IMR-90 (cell line): ENCODE data around the gene NRP1. TPM values are rescaled to one million over a fixed set of nuclear protein-coding genes. Genes with fewer than 3 reads are reported as not detected.
A peak's percentile ranks its signal among the peaks of the same experiment; 100 is the strongest.

Experiments used
- ATAC-seq: fragments of 200-7000 bp; cut with Tn5 transposase; 2 replicates; pipeline ENCODE4 v1.9.1; 2020; ENCODE audit warnings: low read depth, mild to moderate bottlenecking, moderate library complexity
- BruUV-seq: library from RNA; stranded (reverse); fragments of 400-500 nt; replicated peaks from 2 replicates; lab custom pipeline; 2021; lab: Mats Ljungman, UMichigan
- CTCF ChIA-PET: fragments of 300-600 bp; formaldehyde crosslinking; extraction: SDS; loops from one replicate; lab custom pipeline; 2021; ENCODE audit warnings: antibody characterized with exemption; lab: Yijun Ruan, JAX
- POLR2A ChIA-PET: fragments of 300-600 bp; sonication (Branson Sonifier 250); formaldehyde crosslinking; loops from one replicate; lab custom pipeline; 2022; ENCODE audit warnings: antibody characterized with exemption; ENCODE audit not compliant: unreplicated experiment; lab: Charles Lee
- DNase-seq: peaks from one replicate; pipeline ENCODE4 v3.0.0; 2013
- H2AFZ ChIP-seq: replicated peaks from 2 replicates; pipeline ENCODE3; 2013; ENCODE audit warnings: low read length, mild to moderate bottlenecking; ENCODE audit not compliant: poor library complexity
- H2AK5ac ChIP-seq: 2 replicates; pipeline ENCODE4 v1.6.1; 2013; ENCODE audit warnings: low read depth, low read length, inconsistent platforms
- H2AK9ac ChIP-seq: replicated peaks from 2 replicates; pipeline ENCODE3; 2013; ENCODE audit warnings: mild to moderate bottlenecking, low read depth, low read length, moderate library complexity; ENCODE audit not compliant: poor library complexity
- H2BK120ac ChIP-seq: 2 replicates; pipeline ENCODE4 v1.6.1; 2013; ENCODE audit warnings: low read depth, low read length, inconsistent platforms
- H2BK15ac ChIP-seq: 3 replicates; pipeline ENCODE4 v1.6.1; 2013; ENCODE audit warnings: low read depth, low read length, inconsistent platforms
- H2BK20ac ChIP-seq: 2 replicates; pipeline ENCODE4 v1.6.1; 2013; ENCODE audit warnings: low read depth, mild to moderate bottlenecking, inconsistent platforms, low read length, moderate library complexity
- H2BK5ac ChIP-seq: 2 replicates; pipeline ENCODE4 v1.6.1; 2013; ENCODE audit warnings: mild to moderate bottlenecking, low read depth, low read length, inconsistent platforms; ENCODE audit not compliant: poor library complexity, severe bottlenecking
- H3K14ac ChIP-seq: replicated peaks from 2 replicates; pipeline ENCODE4 v1.6.1; 2013; ENCODE audit warnings: low read depth, low read length, inconsistent platforms
- H3K18ac ChIP-seq: 2 replicates; pipeline ENCODE4 v1.6.1; 2013; ENCODE audit warnings: low read depth, low read length, control low read depth
- H3K23ac ChIP-seq: 2 replicates; pipeline ENCODE4 v1.6.1; 2013; ENCODE audit warnings: low read depth, low read length, inconsistent platforms
- H3K27ac ChIP-seq: 2 replicates; pipeline ENCODE4 v1.5.1; 2013; ENCODE audit warnings: mild to moderate bottlenecking, control low read depth, low read length; ENCODE audit not compliant: insufficient read depth
- H3K27me3 ChIP-seq: 2 replicates; pipeline ENCODE4 v1.6.1; 2013; ENCODE audit warnings: low read length; ENCODE audit not compliant: control insufficient read depth, insufficient read depth
- H3K36me3 ChIP-seq: 2 replicates; pipeline ENCODE4 v1.6.1; 2013; ENCODE audit warnings: low read length, mixed read lengths; ENCODE audit not compliant: control insufficient read depth, insufficient read depth
- H3K4ac ChIP-seq: 2 replicates; pipeline ENCODE4 v1.6.1; 2013; ENCODE audit warnings: low read depth, low read length, inconsistent platforms
- H3K4me1 ChIP-seq: 2 replicates; pipeline ENCODE4 v1.6.1; 2013; ENCODE audit warnings: low read length, mixed read lengths; ENCODE audit not compliant: control insufficient read depth, insufficient read depth
- H3K4me2 ChIP-seq: 2 replicates; pipeline ENCODE4 v1.6.1; 2013; ENCODE audit warnings: low read depth, mild to moderate bottlenecking, control low read depth, low read length, moderate library complexity
- H3K4me3 ChIP-seq: 2 replicates; pipeline ENCODE4 v1.5.1; 2013; ENCODE audit warnings: low read depth, mild to moderate bottlenecking, control low read depth, low read length, moderate library complexity; ENCODE audit not compliant: insufficient read depth
- H3K56ac ChIP-seq: 2 replicates; pipeline ENCODE4 v1.6.1; 2013; ENCODE audit warnings: low read length, inconsistent platforms; ENCODE audit not compliant: insufficient read depth; ENCODE audit errors: extremely low read depth
- H3K79me1 ChIP-seq, 2 experiments: 2 replicates each; pipeline ENCODE4 v1.6.1; 2013; ENCODE audit warnings: low read length in 2 of 2, inconsistent platforms in 1 of 2, low read depth in 1 of 2
- H3K9ac ChIP-seq: 2 replicates; pipeline ENCODE4 v1.6.1; 2013; ENCODE audit warnings: low read depth, low read length, control low read depth
- H3K9me1 ChIP-seq: 2 replicates; pipeline ENCODE4 v1.6.1; 2013; ENCODE audit warnings: low read length, inconsistent platforms; ENCODE audit not compliant: insufficient read depth
- H3K9me3 ChIP-seq: 2 replicates; pipeline ENCODE4 v1.6.1; 2013; ENCODE audit warnings: low read length; ENCODE audit not compliant: control insufficient read depth, insufficient read depth
- H4K20me1 ChIP-seq: 2 replicates; pipeline ENCODE4 v1.6.1; 2013; ENCODE audit warnings: low read length, inconsistent platforms; ENCODE audit not compliant: insufficient read depth
- H4K5ac ChIP-seq: 2 replicates; pipeline ENCODE4 v1.6.1; 2013; ENCODE audit warnings: mild to moderate bottlenecking, low read depth, low read length, control low read depth
- H4K8ac ChIP-seq, 2 experiments: 2 replicates each; pipeline ENCODE4 v1.6.1; 2013; ENCODE audit warnings: low read depth in 2 of 2, low read length in 2 of 2, control low read depth in 1 of 2, inconsistent platforms in 1 of 2
- H4K91ac ChIP-seq: 2 replicates; pipeline ENCODE4 v1.6.1; 2013; ENCODE audit warnings: low read depth, low read length, inconsistent platforms; ENCODE audit not compliant: insufficient read depth
- BHLHE40 ChIP-seq: fragments of 150-350 bp; IDR thresholded peaks from 2 replicates; pipeline ENCODE4 v1.6.1; 2016; ENCODE audit warnings: mild to moderate bottlenecking, low read depth, low read length
- CHD1 ChIP-seq: IDR thresholded peaks from 2 replicates; pipeline ENCODE4 v1.6.1; 2012; ENCODE audit warnings: low read depth, low read length, improper control_type of control experiment
- FOS ChIP-seq: fragments of 150-350 bp; IDR thresholded peaks from 2 replicates; pipeline ENCODE4 v1.6.1; 2016; ENCODE audit warnings: low read depth, low read length
- MXI1 ChIP-seq: IDR thresholded peaks from 2 replicates; pipeline ENCODE4 v1.6.1; 2012; ENCODE audit warnings: low read depth, mild to moderate bottlenecking, low read length, moderate library complexity, borderline replicate concordance
- RCOR1 ChIP-seq: IDR thresholded peaks from 2 replicates; pipeline ENCODE4 v1.6.1; 2012; ENCODE audit warnings: mild to moderate bottlenecking, low read length, improper control_type of control experiment; ENCODE audit not compliant: insufficient replicate concordance
- WGBS, 2 experiments: methylation state at CpG; one replicate each; pipeline versions ENCODE4 v1.1.5 to v1.1.7; 2013; ENCODE audit warnings: missing lambda C conversion rate in 2 of 2; ENCODE audit not compliant: insufficient read length in 1 of 2; ENCODE audit errors: extremely low coverage in 2 of 2; 5-methylcytosine and 5-hydroxymethylcytosine counted together
- dilution Hi-C: fragments of 300-500 bp; cut with HindIII; formaldehyde crosslinking; loops from one replicate; pipeline ENCODE4 v1.14.3; 2018; ENCODE audit warnings: low sequenced_read_pairs; ENCODE audit not compliant: unreplicated experiment
- in situ Hi-C: fragments of 300-500 bp; cut with MboI; formaldehyde crosslinking; loops from 3 replicates; pipeline ENCODE4 v1.14.3; 2019; ENCODE audit warnings: low sequenced_read_pairs, inconsistent platforms, mixed read lengths
- intact Hi-C: fragments of 100-400 bp; cut with micrococcal nuclease; formaldehyde crosslinking; loops from 2 replicates; pipeline ENCODE4 v1.10.0; 2022
- polyA plus RNA-seq, 3 experiments: library from polyadenylated mRNA; depleted of rRNA; stranded (reverse); fragments of >200 nt; gene quantifications; 2 replicates each; pipeline ENCODE4 v1.2.3, GENCODE V29; 2012; ENCODE audit warnings: low replicate concordance in 1 of 3
- total RNA-seq: library from RNA; depleted of rRNA; stranded (reverse); fragments of >200 nt; gene quantifications from 2 replicates; pipeline ENCODE4 v1.2.3, GENCODE V29; 2012

Gene NRP1
- total and polyA plus RNA-seq, 2 of the 4 experiments (the other 2 are of a cell fraction): 108 to 227 TPM

- Histone ChIP-seq H3K27ac (no peak overlapping the region; the same call in 1 of the 2 replicates), H3K14ac (no peak overlapping the region)
Measured at GRCh38 chr10:33368086-33368485, 33.6 kb upstream of the NRP1 start.

More at GRCh38 chr10:33368086-33368485, 33.6 kb upstream of the NRP1 start:
- TF ChIP-seq FOS (no peak), MXI1 (no peak), RCOR1 (no peak), CHD1 (no peak), BHLHE40 (no peak)
- Histone ChIP-seq H3K79me1 (peaks cover 0 to 8% of the 10 kb centered on the region in 2 experiments; a peak in 2 of 4 replicates), H3K9ac (no peak overlapping the region), H3K4me1 (peaks cover 10% of the 10 kb centered on the region), H3K23ac (no peak overlapping the region), H4K5ac (peak overlapping the region; percentile 26; the same call in 1 of the 2 replicates), H3K56ac (no peak overlapping the region), H2BK15ac (peak overlapping the region; percentile 11; the same call in 1 of the 3 replicates), H2BK120ac (peak overlapping the region; percentile 47; the same call in 1 of the 2 replicates), H3K9me1 (peaks cover 7% of the 10 kb centered on the region; the same call in 1 of the 2 replicates), H3K4me2 (no peak overlapping the region), H3K18ac (peak overlapping the region; percentile 16; the same call in 1 of the 2 replicates), H2BK5ac (peak overlapping the region; percentile 64), H3K4me3 (no peak overlapping the region), H2AK9ac (no peak overlapping the region), H4K8ac (0 out of 4 replicates have a peak overlapping the region, but pooled peaks of 1 of the 2 experiments have one; percentile 27), H2BK20ac (0 out of 2 replicates have a peak overlapping the region, but pooled peaks have one; percentile 21), H3K9me3 (peaks cover 10% of the 10 kb centered on the region), H2AFZ (no peak overlapping the region), H3K36me3 (no peaks in the 10 kb centered on the region), H2AK5ac (peak overlapping the region; percentile 69; the same call in 1 of the 2 replicates), H3K27me3 (no peaks in the 10 kb centered on the region), H3K4ac (no peak overlapping the region), H4K91ac (0 out of 2 replicates have a peak overlapping the region, but pooled peaks have one; percentile 11), H4K20me1 (no peaks in the 10 kb centered on the region)
- ATAC-seq: no peak
- in situ Hi-C loops: no loop called here
- BruUV-seq: no TSS peak
- ChIA-PET POLR2A (no interaction called here), CTCF (no interaction called here)
- WGBS, 2 experiments: no CpG with 5 or more reads among the region's 4 CpGs
- dilution Hi-C loops: no loop called here
- no peak for DNase-seq
- intact Hi-C loops: no loop called here
